ENCODE data around the gene HDAC9. TPM values are rescaled to one million over a fixed set of nuclear protein-coding genes. Genes with fewer than 3 reads are reported as not detected.

HDAC9 gene
- total RNA-seq, 3 donors from 2014 or later (not counting 1 experiment from before 2014, with no cell fraction given), result 19.1 to 41.1 (median 24.1) TPM

GRCh38 chr7:18474944-18475343 lies 20.6 kb upstream of the HDAC9 start:
- no peaks in the 10 kb centered on the region for H3K4me1 ChIP-seq (ENCODE audit: control insufficient read depth, insufficient read depth, low read length)
- DNase-seq, result no peak
- no peaks in the 10 kb centered on the region for H3K36me3 Mint-ChIP-seq
- ATAC-seq, result no peak
- no peaks in the 10 kb centered on the region for H3K27me3 Mint-ChIP-seq (ENCODE audit: low read depth in 2 of 2)
- H3K27ac ChIP-seq (ENCODE audit: low read length), result no peak overlapping the region
- H3K4me3 ChIP-seq (ENCODE audit: low read length), result no peak overlapping the region
- WGBS (ENCODE audit: insufficient coverage), result 86% methylated on average over 1 of the region's 1 CpG
- no peak overlapping the region for H3K4me3 Mint-ChIP-seq
- H3K9me3 ChIP-seq (ENCODE audit: control insufficient read depth, insufficient read depth, low read length), result no peaks in the 10 kb centered on the region
- no peaks in the 10 kb centered on the region for H3K27me3 ChIP-seq (ENCODE audit: control insufficient read depth, insufficient read depth, low read length)
- H3K27ac Mint-ChIP-seq, result no peak overlapping the region
- peaks cover 0 to 12% of the 10 kb centered on the region in 2 donors for H3K4me1 Mint-ChIP-seq
- intact Hi-C loops (cut with micrococcal nuclease), result no loop called here
- TF ChIP-seq CTCF (IDR thresholded peaks at IDR 0.05), result no peak
- H3K9me3 Mint-ChIP-seq, result no peaks in the 10 kb centered on the region
- no peaks in the 10 kb centered on the region for H3K36me3 ChIP-seq (ENCODE audit: control insufficient read depth, insufficient read depth, low read length)

GRCh38 chr7:18475488-18475887 lies 20.1 kb upstream of the HDAC9 start:
- Mint-ChIP-seq H3K4me1 (peaks cover 0 to 17% of the 10 kb centered on the region in 2 donors), H3K27me3 (ENCODE audit: low read depth in 2 of 2) (no peaks in the 10 kb centered on the region), H3K4me3 (no peak overlapping the region), H3K36me3 (no peaks in the 10 kb centered on the region), H3K27ac (no peak overlapping the region), H3K9me3 (no peaks in the 10 kb centered on the region)
- 100% methylated on average over 2 of the region's 2 CpGs for WGBS (ENCODE audit: insufficient coverage)
- Histone ChIP-seq H3K9me3 (ENCODE audit: control insufficient read depth, insufficient read depth, low read length) (no peaks in the 10 kb centered on the region), H3K4me1 (ENCODE audit: control insufficient read depth, insufficient read depth, low read length) (no peaks in the 10 kb centered on the region), H3K27ac (ENCODE audit: low read length) (no peak overlapping the region), H3K36me3 (ENCODE audit: control insufficient read depth, insufficient read depth, low read length) (no peaks in the 10 kb centered on the region), H3K27me3 (ENCODE audit: control insufficient read depth, insufficient read depth, low read length) (no peaks in the 10 kb centered on the region), H3K4me3 (ENCODE audit: low read length) (no peak overlapping the region)
- TF ChIP-seq CTCF (IDR thresholded peaks at IDR 0.05), result no peak
- ATAC-seq (no peak), DNase-seq (no peak)
- intact Hi-C loops (cut with micrococcal nuclease), result no loop called here

- no peaks in the 10 kb centered on the region for H3K9me3 ChIP-seq (ENCODE audit: control insufficient read depth, insufficient read depth, low read length)
- no peak for ATAC-seq
- H3K4me1 ChIP-seq (ENCODE audit: control insufficient read depth, insufficient read depth, low read length), result no peaks in the 10 kb centered on the region
- no peak overlapping the region for H3K4me3 Mint-ChIP-seq
- peaks cover 0 to 8% of the 10 kb centered on the region in 2 donors for H3K4me1 Mint-ChIP-seq
- no peak for TF ChIP-seq CTCF (IDR thresholded peaks at IDR 0.05)
- H3K36me3 Mint-ChIP-seq, result no peaks in the 10 kb centered on the region
- intact Hi-C loops (cut with micrococcal nuclease), result no loop called here
- WGBS (ENCODE audit: insufficient coverage), result no CpG with 5 or more reads among the region's 1 CpG
- H3K9me3 Mint-ChIP-seq, result no peaks in the 10 kb centered on the region
- no peak overlapping the region for H3K4me3 ChIP-seq (ENCODE audit: low read length)
- no peaks in the 10 kb centered on the region for H3K27me3 Mint-ChIP-seq (ENCODE audit: low read depth in 2 of 2)
- H3K36me3 ChIP-seq (ENCODE audit: control insufficient read depth, insufficient read depth, low read length), result no peaks in the 10 kb centered on the region
- H3K27me3 ChIP-seq (ENCODE audit: control insufficient read depth, insufficient read depth, low read length), result no peaks in the 10 kb centered on the region
- H3K27ac ChIP-seq (ENCODE audit: low read length), result no peak overlapping the region
- DNase-seq, result no peak
- H3K27ac Mint-ChIP-seq, result no peak overlapping the region
Measured at GRCh38 chr7:18481776-18482175, 13.8 kb upstream of the HDAC9 start.

- Histone ChIP-seq H3K27me3 (ENCODE audit: control insufficient read depth, insufficient read depth, low read length) (no peaks in the 10 kb centered on the region), H3K36me3 (ENCODE audit: control insufficient read depth, insufficient read depth, low read length) (no peaks in the 10 kb centered on the region), H3K9me3 (ENCODE audit: control insufficient read depth, insufficient read depth, low read length) (no peaks in the 10 kb centered on the region), H3K4me1 (ENCODE audit: control insufficient read depth, insufficient read depth, low read length) (no peaks in the 10 kb centered on the region), H3K27ac (ENCODE audit: low read length) (no peak overlapping the region), H3K4me3 (ENCODE audit: low read length) (no peak overlapping the region)
- Mint-ChIP-seq H3K36me3 (no peaks in the 10 kb centered on the region), H3K4me1 (peaks cover 0 to 17% of the 10 kb centered on the region in 2 donors), H3K27me3 (ENCODE audit: low read depth in 2 of 2) (no peaks in the 10 kb centered on the region), H3K4me3 (no peak overlapping the region), H3K9me3 (no peaks in the 10 kb centered on the region), H3K27ac (no peak overlapping the region)
- no CpG with 5 or more reads among the region's 1 CpG for WGBS (ENCODE audit: insufficient coverage)
- intact Hi-C loops (cut with micrococcal nuclease), result no loop called here
- ATAC-seq (no peak), DNase-seq (no peak)
- TF ChIP-seq CTCF (IDR thresholded peaks at IDR 0.05), result no peak
Measured at GRCh38 chr7:18488049-18488448, 7.5 kb upstream of the HDAC9 start.

All from natural killer cell (primary cell).